KBM-7 (cell line): ENCODE measurements around the gene GLT8D1.
"Not testable (repeated sequence)": the region's sequence is repeated elsewhere in the genome, so short reads cannot be mapped to it uniquely, and the experiment has no call there.

ENCODE experiments used
- DNase-seq: peaks from one replicate; pipeline ENCODE4 v3.0.0-alpha.2; 2015
- in situ Hi-C: fragments of 300-500 bp; cut with MboI; formaldehyde crosslinking; loops from 2 replicates; pipeline ENCODE4 v1.14.3; 2020; ENCODE audit warnings: low sequenced_read_pairs, low pct_unique_long_range_greater_than_20kb, mixed read lengths

Gene GLT8D1

DNA sequence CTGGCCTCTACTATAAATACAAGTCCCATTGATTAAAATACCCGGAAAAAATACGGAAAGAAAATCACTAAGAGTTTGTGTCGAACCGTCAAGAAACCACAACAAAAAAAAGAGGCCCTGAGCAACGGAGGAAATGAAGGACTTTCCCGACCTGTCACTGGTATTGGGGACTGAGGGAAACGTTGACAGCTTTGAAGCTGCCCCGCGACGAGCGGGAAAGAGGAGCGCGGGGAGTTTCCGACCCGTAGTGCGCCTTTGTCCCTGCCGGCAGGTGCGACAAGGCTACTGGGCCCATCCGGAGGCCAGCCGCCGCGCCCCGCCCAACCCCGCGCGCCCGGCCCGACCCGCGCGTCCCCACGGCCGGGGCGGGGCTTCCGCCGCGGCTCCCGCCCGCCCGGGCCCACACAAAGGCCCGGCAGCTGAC lies 20.3 kb downstream of the GLT8D1 start:
- peak; percentile 69 for DNase-seq
- in situ Hi-C loops = no loop called here

- in situ Hi-C loops = no loop called here
- DNase-seq = no peak
These were observed 21.4 kb downstream of the GLT8D1 start for GRCh38 chr3:52684184-52684583.

DNA sequence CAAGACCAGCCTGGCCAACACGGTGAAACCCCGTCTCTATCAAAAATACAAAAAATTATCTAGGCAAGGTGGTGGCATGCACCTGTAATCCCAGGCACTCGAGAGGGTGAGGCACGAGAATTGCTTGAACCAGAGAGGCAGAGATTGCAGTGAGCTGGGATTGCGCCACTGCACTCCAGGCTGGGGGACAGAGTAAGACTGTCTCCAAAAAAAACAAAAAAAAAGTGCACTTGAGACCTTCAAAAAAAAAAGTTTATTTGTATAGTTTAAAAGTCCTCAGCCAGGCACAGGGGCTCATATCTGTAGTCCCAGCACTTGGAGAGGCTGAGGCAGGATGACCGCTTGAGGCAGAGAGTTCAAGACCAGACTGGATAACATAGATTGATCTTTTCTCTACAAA lies 22.0 kb downstream of the GLT8D1 start:
- in situ Hi-C loops = no loop called here
- DNase-seq = no peak

DNA sequence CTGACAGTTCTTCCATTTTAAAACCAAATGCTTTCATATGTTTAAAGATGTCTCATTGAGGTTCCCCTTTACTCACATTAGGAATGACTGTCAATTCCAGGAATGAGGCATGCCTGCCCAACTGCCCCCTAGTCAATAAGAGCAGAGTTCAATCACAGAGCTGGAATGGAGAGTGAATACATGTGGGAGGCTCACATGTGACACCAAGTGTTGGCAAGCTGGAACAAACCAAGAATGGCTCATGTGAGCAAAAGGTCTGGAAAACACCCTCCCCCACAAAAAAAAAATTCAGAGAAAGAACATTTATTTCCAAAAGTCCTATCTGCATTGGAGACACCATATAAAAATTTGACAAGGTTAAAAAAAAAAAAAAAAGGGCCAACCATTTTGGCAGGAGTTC lies 23.6 kb downstream of the GLT8D1 start:
- in situ Hi-C loops = no loop called here
- DNase-seq = peak; percentile 57

DNA sequence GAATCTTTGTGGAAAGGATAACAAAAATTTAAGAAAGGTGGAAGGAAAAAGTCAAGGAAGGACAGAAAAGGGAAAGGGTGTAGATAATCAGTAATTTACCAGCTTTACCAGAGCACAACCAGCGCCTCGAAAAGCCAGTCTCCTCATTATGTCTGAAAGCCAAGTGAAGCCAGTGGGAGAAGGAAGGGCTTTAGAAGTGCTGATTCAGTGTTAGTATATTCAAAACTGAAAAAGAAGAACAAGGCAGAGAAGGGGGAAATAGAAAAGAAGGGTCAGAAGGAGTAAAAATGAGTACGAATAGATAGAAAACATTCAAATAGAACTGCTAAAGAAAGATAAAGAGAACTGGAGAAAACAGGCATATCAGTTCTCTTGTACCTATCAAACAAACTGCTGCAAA lies 24.0 kb downstream of the GLT8D1 start:
- in situ Hi-C loops = no loop called here
- DNase-seq = no peak

- in situ Hi-C loops = no loop called here
- no peak for DNase-seq
These were observed 25.8 kb downstream of the GLT8D1 start for GRCh38 chr3:52679811-52680210.

GRCh38 chr3:52679199-52679538 lies 26.4 kb downstream of the GLT8D1 start:
- no peak for DNase-seq

GRCh38 chr3:52678265-52679198 lies 27.1 kb downstream of the GLT8D1 start:
- no peak for DNase-seq
- in situ Hi-C loops = no loop called here

More at GRCh38 chr3:52679199-52679538, 26.4 kb downstream of the GLT8D1 start:
- in situ Hi-C loops = no loop called here

- in situ Hi-C loops, DNase-seq: not testable (repeated sequence)
These were observed 29.4 kb downstream of the GLT8D1 start for GRCh38 chr3:52676201-52676600.

- no peak for DNase-seq
- in situ Hi-C loops = no loop called here
These were observed 33.9 kb downstream of the GLT8D1 start for GRCh38 chr3:52671676-52672075.

GRCh38 chr3:52670621-52671521 lies 34.7 kb downstream of the GLT8D1 start:
- in situ Hi-C loops = no loop called here
- DNase-seq = peak; percentile 90

DNA sequence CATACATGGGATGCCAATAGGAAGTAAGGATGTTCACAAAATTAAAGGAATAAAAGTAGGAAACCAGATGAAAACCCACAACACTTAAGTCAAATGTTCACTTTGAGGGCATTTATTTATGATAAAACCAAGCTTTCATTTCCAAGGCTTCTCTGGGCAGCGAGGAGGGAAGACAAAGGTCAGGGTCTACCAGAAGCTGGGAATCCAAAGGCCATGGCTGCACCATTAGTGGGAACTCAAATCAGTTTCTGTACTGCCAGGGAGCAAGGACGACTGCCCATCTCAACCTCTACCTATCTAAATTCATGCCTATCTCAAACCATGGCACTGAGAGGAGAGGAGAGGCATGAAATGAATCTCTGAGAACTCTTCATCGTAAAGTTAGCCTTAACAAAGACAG lies 42.5 kb downstream of the GLT8D1 start:
- in situ Hi-C loops = no loop called here
- DNase-seq = no peak

- no peak for DNase-seq
- in situ Hi-C loops = no loop called here
These were observed 45.5 kb downstream of the GLT8D1 start for GRCh38 chr3:52660046-52660445.

DNA sequence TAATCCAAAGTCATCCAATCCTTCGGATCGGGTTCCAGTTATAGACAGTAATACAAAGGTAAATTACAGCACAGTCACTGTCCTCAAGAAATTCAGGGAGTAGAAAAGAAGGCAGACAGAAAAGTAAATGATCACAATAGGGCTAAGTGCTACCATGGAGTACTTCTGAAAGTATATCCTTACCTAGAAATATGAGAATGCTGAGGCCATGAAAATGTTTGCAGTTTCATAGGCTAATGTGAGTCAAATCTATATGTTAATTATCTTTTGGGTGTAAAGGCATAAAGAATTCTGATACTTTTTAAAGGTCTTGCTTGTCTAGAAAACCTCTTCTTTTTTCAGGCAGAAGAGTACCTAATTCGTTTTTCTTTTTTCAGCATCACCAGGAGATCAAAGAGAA lies 49.7 kb downstream of the GLT8D1 start:
- in situ Hi-C loops = no loop called here
- DNase-seq = no peak

DNA sequence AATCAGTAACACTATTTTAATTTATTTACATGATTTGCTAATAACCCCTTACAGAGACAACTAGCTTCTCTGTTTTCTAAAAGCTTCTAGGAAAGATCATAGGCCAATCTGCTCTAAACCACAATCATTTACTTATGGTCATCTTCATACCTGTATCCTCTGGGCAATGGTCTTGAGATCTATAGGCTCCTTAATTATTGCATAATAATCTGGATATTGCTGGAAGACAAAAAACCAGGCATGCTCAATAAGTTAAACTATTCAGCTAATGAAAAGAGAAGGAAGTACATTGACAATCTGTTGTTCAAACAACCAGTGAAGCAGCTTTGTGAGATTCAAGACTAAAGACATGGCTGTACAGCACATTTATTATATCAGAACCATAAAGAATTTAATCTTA lies 54.0 kb downstream of the GLT8D1 start:
- no peak for DNase-seq
- in situ Hi-C loops = no loop called here

- DNase-seq = no peak
- in situ Hi-C loops = no loop called here
These were observed 55.2 kb downstream of the GLT8D1 start for GRCh38 chr3:52650439-52650838.

DNA sequence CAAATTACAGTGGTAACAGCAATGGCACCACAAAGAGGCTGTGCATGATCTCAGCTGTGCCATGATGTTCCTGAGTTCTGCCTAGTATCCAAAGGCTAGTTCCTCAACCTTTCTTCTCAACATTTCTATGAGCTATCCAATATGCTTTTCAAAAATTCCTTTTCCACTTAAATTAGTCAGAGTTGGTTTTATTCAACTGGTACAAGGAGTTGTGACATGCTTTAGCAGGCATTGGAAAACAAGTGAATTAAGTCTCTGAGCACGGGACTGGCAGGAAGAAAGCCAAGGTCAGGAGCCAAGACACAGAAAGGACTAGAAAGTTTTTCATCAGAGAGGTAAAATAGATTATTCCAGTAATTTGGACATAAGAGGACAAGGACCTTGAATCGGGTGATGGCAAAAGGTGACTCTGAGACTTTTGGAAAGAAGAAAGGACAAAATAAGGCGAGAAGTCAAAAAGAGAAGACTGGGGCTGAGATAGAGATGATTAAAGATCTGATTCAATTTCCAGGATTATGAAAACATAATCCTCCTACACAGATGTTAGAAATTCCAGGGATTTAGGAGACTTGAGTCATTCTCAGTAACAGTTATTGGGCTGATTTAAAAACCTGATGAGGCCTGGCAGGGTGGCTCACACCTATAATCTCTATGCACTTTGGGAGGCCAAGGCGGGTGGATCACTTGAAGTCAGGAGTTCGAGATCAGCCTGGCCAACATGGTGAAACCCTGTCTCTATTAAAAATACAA lies 56.0 kb downstream of the GLT8D1 start:
- no peak for DNase-seq
- in situ Hi-C loops = no loop called here

DNA sequence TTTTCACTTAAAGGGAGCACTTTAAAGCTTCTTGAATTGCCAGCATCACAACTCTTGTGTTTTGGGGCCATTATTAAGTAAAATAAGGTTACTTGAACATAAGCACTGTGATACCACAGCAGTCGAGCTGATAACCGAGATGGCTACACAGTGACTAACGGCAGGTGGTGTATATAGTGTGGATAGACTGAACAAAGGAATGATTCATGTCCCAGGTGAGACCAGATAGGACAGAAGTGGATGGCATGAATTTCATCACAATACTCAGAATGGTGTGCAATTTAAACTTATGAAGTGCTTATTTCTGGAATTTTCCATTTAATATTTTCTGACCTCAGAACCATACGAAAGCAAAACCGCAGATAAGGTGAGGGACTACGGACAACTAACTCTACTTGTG lies 60.0 kb downstream of the GLT8D1 start:
- in situ Hi-C loops = no loop called here
- no peak for DNase-seq
